Cerebellar nuclear complex (tissue), 1 donor: ENCODE data around the gene FAM200C.

Source experiments
- DNase-seq, 2 experiments: peaks; one replicate each; lab custom pipeline; 2025; lab: John Stamatoyannopoulos, UW

The FAM200C gene

DNA sequence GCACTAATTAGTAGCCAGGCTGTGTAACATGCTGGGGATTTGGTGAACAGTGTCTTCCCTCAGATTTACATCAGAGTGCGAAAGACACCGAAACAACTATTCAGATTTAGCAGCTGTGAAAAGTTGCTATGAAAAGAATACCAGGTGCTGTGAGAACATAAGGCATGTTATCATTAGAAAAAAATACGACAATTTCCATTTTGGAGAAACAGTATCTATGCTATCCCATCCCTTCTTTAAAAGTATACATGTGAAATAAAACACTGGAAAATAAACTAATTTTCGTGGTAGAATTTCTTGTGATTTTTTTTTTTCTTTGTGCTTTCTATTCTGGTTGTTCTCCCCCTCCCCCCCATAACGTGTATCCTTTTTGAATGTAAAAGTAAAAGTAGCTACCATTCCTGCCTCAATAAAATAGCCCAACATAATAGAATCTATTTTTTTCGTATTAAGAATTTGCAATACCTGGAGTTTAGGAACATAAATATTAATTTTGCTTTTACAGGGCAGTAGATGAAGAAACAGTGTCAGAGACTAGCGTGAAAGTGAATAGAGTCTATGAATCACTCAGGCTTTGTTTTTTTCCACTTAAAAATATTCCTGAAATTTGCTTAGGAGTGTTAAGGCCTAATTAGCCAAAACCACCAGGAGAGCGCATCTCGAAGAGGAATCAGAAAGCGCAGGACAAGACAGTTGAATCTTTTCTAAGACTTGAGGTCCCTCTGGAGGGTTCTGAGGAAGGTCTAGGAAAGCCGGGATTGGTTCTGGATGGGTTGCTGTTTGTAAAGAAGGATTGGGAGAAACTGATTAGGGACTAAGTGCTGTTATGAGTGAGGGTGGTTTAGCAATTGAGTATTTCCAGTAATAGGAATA is 19.8 kb upstream of the FAM200C start:
- DNase-seq, result no peak

DNA sequence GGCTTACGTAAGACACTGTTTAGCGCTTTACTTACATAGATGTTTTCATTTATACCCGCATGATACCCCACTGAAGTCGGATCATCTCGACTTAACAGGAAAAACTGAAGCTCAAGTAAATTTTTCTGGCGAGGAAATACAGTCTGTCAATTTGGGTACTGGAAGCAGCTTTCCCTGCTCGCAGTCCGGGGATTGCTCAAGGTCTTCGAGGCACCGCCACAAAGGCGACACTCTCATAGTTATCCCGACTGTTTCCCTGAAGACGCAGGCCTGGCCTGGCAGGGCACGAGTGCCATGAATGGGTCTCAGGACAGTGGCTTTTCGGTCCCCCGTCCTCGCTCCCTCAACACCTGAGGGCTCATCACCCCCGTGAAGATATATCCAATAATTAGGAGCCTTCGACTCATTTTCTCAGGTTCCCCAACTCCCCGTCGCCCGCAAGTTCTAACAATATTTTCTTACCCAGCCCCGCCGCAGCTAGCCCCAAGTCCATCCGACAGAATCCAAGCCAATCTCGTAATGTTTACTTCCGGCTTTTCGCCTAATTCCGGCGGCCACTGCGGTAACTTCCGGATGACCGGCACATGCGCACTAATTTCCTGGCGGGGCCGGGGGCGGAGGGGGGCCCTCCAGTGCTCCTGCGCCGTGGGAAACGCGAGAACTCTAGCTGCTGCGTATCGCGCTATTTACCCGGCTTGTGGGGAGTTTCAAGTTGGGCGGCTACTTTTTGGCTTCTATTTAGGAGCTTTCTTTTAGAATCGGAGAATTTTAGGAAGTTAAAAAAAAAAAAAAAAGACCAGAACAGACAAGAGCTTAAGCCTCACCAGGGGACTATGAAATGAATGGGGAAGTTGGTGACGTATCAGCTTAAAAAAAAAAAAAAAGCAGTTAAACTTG is 19.0 kb upstream of the FAM200C start, which contains the start of gene SLU7:
TSS of gene SLU7 (minus strand) at position 521 of the 897 bp plus-strand sequence. CDS start 3,787 bp downstream, outside the sequence.
- peak in 1 of 2 experiments; percentile 85 for DNase-seq

DNA sequence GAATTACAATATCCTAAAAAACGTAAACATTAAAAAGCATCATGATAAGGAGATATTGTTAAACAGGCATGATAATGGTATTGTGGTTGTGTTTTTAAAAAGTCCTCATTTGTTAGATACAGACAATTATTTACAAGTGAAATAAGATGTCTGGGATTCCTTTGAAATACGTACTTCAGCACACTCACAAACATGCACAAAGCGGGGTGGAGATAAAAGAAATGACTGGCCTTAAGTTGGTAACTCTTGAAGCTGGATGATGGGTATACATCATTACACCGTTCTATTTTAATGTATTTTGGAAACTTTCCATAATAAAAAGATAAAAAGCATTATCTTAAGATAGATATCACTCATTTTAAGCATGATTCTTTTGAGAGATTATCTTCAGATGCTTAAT is 1.0 kb downstream of the FAM200C start:
- DNase-seq, result no peak

DNA sequence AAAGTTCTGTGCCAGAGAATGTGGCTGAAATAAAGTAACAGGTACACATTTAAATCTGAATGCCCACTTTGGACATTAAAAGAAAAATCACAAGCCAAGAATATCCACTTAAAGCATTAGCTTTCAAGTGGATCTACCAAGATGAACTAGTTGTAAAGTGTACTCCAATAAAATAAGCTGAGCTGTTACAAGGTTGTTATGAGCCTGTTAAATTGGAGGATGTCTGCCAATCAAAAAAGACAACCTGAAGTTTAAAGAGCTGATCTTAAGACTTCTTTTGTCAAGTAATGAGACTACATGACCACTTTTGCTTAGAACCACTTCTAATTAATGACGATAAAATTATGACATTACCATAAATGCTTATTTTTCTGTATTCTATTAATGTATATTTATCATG is 2.4 kb downstream of the FAM200C start:
- no peak for DNase-seq

DNA sequence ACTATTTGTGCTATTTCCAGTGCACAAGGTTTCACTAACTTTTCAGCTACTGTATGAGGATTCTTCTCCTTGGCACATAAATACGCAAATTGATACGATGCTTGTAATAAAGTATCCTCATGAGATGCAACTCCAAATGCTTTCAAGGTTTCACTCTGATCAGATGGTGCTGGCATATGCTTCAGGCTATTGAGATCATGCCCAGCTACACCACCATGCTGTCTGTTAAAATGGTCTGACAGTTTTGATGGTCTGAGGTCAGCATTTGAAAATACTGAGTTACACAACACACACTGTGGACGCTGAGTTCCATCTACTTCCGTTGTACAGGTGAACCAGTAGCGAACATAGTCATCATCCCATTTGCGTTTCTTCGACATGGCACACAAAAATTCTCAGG is 4.7 kb downstream of the FAM200C start:
- no peak for DNase-seq

DNA sequence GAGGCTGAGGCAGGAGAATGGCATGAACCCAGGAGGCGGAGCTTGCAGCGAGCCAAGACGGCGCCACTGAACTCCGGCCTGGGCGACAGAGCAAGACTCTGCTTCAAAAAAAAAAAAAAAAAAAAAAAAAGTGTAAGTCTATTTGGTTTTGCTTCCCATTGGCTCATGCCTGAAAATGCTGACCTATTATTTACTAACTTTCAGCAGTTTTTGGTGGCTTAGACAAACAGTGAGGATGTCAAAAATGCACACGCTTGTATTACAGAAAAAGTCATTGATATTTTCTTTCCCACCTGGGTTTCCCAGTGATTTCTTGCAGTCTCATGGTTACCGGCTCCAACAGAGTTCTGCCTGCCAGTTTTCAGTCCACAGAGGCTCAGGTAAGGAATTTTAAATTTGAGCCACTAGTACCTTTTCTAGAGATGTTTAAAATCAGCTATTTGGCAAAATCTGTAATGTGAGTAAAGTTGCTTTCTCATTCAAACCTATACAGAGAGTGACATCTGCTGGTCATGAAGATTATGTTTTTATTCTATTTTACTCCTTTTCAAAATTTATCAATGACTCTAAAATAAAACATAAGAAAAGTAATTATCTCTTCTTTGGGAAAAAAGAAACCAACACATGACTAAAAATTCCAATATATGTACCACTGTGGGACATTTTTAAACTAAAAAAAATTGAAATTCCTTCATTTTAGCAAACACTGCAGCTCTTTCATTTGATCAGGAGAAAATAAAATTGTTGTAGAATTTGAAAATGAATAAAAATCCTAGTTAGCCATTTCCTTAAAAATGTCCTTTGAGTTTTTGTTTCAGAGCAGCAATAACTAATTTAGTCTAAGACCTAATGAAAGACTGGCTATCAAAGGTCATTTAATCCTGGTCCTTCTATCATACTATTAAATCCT is 8.8 kb downstream of the FAM200C start:
- peak in 1 of 2 experiments; percentile 34 for DNase-seq

DNA sequence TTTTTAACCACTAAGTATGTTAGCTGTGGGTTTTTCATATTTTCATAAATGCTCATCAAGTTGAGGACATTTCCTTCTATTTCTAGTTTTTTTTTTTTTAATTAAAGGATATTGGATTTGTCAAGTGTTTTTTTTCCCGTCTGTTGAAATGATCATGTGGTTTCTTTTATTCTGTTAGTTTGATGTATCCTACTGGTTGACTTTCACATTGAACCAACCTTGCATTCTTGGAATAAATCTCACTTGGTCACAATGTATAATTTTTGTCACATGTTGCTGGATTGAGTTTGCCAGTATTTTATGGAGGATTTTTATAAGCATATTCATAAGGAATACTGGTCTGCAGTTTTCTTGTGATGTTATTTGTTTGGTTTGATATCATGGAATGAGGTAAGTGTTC is 12.4 kb downstream of the FAM200C start:
- DNase-seq, result no peak

DNA sequence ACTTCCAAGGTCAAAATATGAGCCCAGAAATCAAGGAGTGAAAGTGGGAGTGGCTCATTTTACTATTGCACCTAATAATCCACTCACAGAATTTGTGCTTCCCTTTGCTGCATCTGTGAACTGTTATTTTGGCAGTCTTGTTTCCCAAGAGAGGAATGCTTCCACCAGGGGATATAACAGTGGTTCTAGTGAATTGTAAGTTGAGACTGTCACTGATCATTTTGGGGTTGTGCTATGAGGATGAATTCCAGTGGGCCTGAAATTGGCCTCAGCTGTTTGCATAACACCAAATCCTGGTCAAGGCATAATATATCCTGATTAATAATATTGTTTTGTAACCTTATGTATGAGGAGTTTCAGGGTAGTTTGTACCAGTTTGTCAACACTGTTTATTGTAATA is 14.4 kb downstream of the FAM200C start:
- no peak for DNase-seq

DNA sequence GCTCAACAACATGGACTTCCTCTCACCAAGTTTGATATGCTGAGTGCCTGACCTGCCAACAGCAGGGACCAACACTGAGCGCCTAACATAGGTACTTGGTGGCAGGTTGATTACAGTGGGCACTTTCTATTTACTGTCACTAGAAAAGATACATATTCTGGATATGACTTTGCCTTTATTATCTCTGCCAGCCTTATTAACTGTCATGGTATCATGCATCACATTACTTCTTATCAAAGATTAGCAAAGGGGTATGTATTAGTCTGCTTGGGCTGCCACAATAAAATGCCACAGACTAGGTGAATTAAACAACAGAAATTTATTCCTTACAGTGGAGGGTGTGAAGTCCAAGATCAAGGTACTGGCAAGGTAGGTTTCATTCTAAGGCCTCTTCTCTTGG is 15.2 kb downstream of the FAM200C start:
- DNase-seq, result no peak

DNA sequence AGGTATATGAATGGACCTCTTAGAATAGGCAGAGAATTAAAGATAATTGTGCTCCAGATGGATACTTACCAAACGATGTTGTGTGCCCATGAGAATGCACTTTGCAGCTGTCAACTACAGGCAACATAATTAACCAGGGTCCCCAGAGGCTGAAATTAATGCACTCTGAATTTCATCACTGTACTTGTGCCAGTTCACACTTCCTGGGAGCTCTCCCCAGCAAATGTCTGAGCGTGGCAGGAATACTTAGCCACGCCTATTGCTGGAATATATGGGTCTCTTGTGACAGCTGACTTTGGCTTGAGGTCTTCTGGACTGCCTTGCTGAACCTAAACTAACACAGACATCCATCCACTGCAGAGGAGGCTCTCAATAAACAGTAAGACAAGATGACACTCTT is 17.5 kb downstream of the FAM200C start:
- DNase-seq, result no peak

DNA sequence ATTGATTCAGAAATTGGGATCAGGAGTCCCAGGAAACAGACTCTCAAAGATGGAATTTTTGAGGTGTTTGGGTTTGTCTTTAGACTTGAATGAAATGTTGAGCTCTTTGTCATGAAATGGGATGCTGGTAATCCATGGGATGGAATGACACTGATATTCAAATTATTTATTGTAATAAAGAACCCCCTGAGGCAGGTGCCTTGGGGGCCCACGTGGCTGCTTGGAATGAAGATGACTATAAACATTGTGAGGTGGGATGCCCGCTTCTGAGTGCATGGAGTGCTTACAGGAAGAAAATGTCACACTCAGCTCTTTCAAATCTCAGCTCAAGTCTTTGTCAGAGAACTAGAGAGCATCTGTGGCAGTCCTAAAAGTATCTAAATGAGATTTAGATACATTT is 19.8 kb downstream of the FAM200C start:
- no peak for DNase-seq

DNA sequence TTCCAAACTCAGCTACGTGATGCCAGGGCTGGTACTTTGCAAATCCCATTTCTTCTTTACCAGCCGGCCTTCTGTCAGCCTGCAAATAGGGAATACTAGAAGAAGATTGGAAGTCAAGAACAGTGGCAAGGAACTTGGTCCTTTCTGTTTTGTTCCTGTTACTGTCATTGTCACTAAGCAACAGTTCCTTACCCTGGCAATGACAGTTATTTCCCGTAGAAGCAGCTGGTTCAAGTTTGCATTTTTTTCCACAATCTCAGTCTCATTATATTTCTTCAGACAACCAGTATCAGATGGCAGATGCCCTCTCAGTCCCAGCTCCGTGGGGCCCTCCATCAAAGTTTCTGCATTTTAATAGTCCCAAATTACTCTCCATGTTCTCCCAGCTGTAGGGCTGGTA is 20.3 kb downstream of the FAM200C start:
- DNase-seq, result no peak

DNA sequence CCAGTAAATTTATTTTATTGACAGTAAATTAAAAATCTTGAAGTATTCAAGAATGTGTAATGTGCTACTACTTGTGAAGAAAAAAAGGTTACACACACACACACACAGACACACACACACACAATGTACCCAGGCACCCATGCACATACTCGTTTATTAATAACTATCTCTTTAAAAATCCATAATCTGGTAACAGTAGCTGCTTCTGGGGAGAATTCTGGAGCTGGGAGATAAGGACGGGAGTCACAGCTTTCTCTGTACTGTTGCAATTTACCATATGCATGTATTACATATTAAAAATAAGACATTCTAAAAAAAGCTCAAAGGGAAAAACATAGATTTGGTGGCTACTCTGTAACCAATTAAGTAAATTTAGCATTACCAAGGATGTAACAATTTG is 21.5 kb downstream of the FAM200C start:
- DNase-seq, result no peak

DNA sequence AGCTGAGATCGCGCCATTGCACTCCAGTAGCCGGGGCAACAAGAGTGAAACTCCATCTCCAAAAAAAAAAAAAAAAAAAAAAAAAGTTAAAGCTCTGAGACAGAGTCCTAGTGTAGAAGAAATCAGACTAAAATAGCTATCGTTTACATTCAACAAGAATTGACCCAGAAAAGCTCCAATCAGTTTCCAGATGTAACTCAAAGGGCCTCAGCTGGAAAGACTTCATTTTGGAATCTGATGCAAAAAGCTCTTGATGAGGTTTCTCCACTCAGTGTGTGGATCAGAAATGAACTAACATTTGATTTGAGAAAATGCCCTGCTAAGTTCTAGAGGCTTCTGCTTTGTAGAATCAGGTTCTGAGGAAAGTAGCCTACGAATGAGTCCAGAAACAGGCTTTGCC is 22.2 kb downstream of the FAM200C start:
- no peak for DNase-seq

DNA sequence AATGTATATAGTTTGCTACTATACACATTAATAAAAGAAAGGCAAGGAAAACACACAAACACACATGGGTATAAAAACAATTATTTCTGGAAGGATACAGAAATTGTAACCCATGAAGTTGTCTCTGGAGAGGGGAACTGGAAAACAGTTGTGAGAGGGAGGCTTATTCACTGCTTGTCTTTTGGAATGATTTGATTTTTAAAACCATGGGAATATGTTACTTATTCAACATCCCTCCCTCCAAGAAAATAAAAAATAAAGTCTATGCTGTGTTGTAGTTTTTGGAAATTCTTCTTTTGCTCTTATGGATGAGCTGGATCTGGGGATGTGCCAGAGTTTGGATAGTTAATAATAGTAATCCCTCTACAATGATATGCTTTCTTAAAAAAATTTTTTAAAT is 23.4 kb downstream of the FAM200C start:
- DNase-seq, result no peak

DNA sequence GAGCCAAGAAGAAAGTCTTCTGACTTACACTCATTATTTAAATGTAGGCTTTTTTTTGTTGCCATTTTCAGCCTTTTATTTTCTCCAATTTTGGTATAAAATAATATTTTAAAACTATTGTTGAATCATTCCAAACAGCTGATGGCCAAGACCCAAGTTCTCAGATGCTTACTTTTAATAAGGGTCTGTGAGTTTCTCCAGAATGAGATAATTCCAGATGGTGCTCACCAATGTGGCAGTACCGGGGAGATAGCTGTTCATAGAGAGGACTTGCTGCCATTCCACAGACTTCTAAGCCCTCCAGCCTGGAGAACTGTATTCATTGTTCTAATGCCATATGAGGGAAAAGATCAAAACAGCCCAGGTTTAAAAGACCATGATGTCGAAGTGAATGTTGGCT is 24.2 kb downstream of the FAM200C start:
- DNase-seq, result no peak

DNA sequence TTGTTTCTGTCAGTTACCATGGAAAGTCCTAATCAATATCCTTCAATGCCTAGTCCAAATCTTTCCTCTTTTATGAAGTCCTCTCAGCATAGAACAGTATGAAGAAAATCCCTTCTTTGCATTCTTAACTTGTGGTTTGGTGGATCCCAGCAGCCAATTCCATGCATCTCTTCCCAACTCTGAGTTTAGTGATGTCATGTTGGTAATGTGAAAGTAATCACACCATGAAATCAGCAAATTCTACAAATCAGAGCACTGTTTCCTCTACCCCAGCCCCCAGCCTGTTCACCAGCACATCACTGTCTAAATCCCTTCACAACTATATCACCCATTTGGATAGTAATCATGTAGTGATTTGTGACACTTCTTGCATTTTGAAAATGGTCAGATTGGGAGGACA is 24.7 kb downstream of the FAM200C start:
- DNase-seq, result no peak

DNA sequence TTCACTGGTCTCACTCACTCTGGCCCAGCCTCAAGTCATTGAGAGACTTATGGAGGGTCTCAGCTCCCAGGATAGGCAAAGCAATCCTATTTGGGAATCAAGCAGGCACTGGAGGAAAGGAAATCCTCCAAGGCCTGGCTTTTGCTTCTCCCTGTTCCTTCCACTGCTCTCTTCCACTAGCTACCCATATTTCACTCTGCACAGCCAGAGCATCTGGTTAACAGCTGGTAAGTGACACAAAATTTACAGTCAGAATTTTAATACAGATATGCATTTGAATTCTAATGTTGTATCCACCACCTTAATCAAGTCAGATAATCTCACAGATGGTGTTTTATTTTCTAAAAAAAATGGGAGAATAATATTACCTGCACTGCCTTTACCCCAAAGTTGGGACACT is 28.6 kb downstream of the FAM200C start:
- no peak for DNase-seq

DNA sequence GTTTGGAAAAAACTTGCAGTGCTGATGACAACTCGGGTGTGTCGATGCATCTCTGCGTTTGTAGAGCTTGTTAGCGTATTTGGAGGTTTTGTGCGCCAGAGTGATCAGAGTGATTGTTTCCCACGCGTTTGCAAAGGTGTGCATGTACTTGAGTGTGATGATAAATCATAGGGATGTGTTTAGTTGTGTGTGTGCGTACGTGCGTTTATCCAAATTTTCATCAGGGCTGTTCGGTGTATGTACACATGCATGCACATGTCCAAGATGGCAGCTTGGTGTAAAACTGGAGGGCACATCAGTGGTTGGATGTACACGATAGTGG is 29.2 kb downstream of the FAM200C start:
- DNase-seq, result no peak

DNA sequence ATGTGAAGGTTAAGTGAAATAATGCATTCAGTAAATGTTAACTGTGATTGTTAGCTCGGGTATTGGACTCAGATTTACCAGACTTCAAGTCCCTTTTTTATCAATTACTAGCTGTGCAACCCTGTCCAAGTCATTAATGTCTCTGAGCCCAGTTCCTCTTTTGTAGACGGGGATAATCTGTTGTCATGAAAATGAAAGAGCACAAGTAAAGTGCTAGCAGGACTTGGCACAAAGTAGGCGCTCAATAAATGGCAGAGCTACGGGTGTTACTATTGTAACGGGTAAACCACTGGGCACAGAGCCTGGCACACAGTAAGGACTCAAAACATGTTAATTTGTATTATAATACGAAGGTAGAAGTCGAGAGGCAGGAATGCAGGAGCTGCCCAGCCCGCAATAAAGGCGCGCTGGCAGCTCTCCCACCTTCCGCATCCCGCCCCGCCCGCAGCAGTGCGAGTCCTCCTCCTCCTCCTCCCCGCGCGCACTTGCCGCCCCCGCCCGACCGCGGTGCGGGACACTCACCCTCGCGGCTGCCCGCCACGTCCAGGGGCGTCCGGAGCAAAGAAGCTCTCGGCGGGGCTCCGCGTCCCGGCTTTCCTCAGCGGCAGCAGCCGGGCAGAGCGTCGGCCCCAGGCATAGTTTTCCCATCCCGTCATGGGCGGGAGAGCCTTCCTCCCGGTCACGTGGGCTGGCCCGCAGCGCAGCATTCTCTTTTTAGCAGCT is 29.7 kb downstream of the FAM200C start, which contains the start of gene C1QTNF2:
TSS of gene C1QTNF2 (minus strand) at position 637 of the 723 bp plus-strand sequence. CDS start 15,615 bp downstream, outside the sequence.
- DNase-seq, result no peak

DNA sequence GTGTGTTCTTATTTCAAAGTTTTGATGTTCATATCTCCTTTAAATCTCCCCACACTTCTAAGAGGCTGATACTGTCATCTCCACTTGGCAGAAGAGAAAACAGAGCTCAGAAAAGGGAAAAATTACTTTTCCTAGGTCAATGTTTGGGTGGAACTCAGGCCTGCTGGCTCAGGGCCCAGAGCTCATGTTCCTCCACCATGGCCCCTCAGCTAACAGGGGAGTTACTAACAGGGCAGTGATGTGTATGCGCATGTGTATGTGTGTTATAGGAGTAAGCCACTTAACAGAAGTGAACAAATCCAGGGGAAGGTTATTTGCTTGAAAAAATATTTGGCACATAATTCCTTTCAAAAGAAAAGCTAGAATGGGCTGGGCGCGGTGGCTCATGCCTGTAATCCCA is 32.0 kb downstream of the FAM200C start:
- DNase-seq, result no peak
